Spleen (tissue), 13 donors: ENCODE results near the gene RAB19. TPM values are rescaled to one million over a fixed set of nuclear protein-coding genes. Genes with fewer than 3 reads are reported as not detected.

Source experiments
- DNase-seq: peaks from one replicate; pipeline ENCODE4 v3.0.0-alpha.2; 2020
- H3K27ac ChIP-seq, 8 donors: fragments of 200-600 bp; sonication (generic) in 7 of 8; 1 replicate in 4 of 8; 2 replicates in 4 of 8; pipeline versions ENCODE4 v1.5.0 to v1.8.0; 2016 to 2021; ENCODE audit warnings: inconsistent platforms in 4 of 8, mild to moderate bottlenecking in 4 of 8, moderate library complexity in 1 of 8
- H3K27me3 ChIP-seq, 7 donors: fragments of 200-600 bp; sonication (generic) in 6 of 7; replicated peaks in 1 of 7; 1 replicate in 4 of 7; 2 replicates in 3 of 7; pipeline versions ENCODE4 v1.5.0 to v1.8.0; 2016 to 2021; ENCODE audit warnings: inconsistent platforms in 3 of 7, mild to moderate bottlenecking in 1 of 7
- H3K36me3 ChIP-seq, 6 donors: fragments of 200-600 bp; sonication (generic) in 5 of 6; 1 replicate in 4 of 6; 2 replicates in 2 of 6; pipeline versions ENCODE4 v1.5.0 to v1.8.0; 2016 to 2021; ENCODE audit warnings: inconsistent platforms in 2 of 6
- H3K4me1 ChIP-seq, 6 donors: fragments of 200-600 bp; sonication (generic) in 5 of 6; 1 replicate in 3 of 6; 2 replicates in 3 of 6; pipeline versions ENCODE4 v1.5.0 to v1.8.0; 2016 to 2021; ENCODE audit warnings: inconsistent platforms in 3 of 6
- H3K4me3 ChIP-seq, 8 donors: fragments of 200-600 bp; sonication (generic) in 7 of 8; 1 replicate in 4 of 8; 2 replicates in 4 of 8; pipeline versions ENCODE4 v1.5.0 to v1.8.0; 2016 to 2021; ENCODE audit warnings: inconsistent platforms in 4 of 8, mild to moderate bottlenecking in 4 of 8, moderate library complexity in 2 of 8
- H3K9me3 ChIP-seq, 8 donors: fragments of 200-600 bp; sonication (generic) in 7 of 8; 1 replicate in 4 of 8; 2 replicates in 4 of 8; pipeline versions ENCODE4 v1.5.0 to v1.8.0; 2016 to 2021; ENCODE audit warnings: inconsistent platforms in 4 of 8
- POLR2A ChIP-seq, 3 donors: fragments of 450-650 bp; IDR thresholded peaks; one replicate each; pipeline ENCODE4 v1.5.1; 2017; ENCODE audit warnings: antibody characterized with exemption in 3 of 3, mild to moderate bottlenecking in 1 of 3
- POLR2AphosphoS5 ChIP-seq, 3 donors: sonication (generic); formaldehyde crosslinking; IDR thresholded peaks; one replicate each; pipeline ENCODE4 v1.5.1; 2017; ENCODE audit warnings: antibody characterized with exemption in 3 of 3
- WGBS, 5 donors: extraction: QIAGEN DNeasy Blood & Tissue Kit in 3 of 5; methylation state at CpG; one replicate each; pipeline versions ENCODE4 v1.1.5 to v1.1.7; 2013 to 2018; 5-methylcytosine and 5-hydroxymethylcytosine counted together
- intact Hi-C: fragments of 100-400 bp; cut with DNase I; formaldehyde crosslinking; loops from one replicate; pipeline ENCODE4 v1.15.0; 2023; ENCODE audit warnings: low total_unique reads
- long read RNA-seq, 2 donors: transcript quantifications; one replicate each; lab custom pipeline, GENCODE V29; 2026
- polyA plus RNA-seq, 3 donors: library from polyadenylated mRNA; stranded (reverse); fragments of 200-250 nt; gene quantifications; one replicate each; pipeline ENCODE4 v1.2.1, GENCODE V29; 2013
- total RNA-seq, 7 donors: library from RNA; depleted of rRNA in 3 of 7; stranded (reverse); fragments of >200 nt in 3 of 7; fragmentation: NEBNext Ultra II Directional in 4 of 7; extraction: Animal tissue kit (Norgen Biotek cat#: 25700) in 4 of 7; gene quantifications; one replicate each; pipeline versions ENCODE4 v1.1.0 to v1.2.1, GENCODE V29; 2016 to 2021
- TF ChIP-seq, protein P1 (sequence below), 11 experiments: fragments of 200-600 bp in 7 of 11; fragments of 450-650 bp in 4 of 11; sonication (generic) in 4 of 11; IDR thresholded peaks in 8 of 11; conservative IDR thresholded peaks in 3 of 11; 1 replicate in 7 of 11; 2 replicates in 4 of 11; pipeline versions ENCODE4 v1.4.0 to v1.8.0; 2016 to 2021; ENCODE audit warnings: antibody characterized with exemption in 11 of 11, inconsistent platforms in 4 of 11, mild to moderate bottlenecking in 1 of 11
- donor health status: healthy with polysubstance abuse.
- donor health status: DM: no; HTN: no; CAD: no; lungs with moderate emphysema.
- donor health status: DM: no; HTN: no; CAD: no.
- donor health status: Bipolar disorder and iron deficiency.
- donor health status: healthy.
- donor health status: DM: no; HTN: no; CAD: no.
- donor health status: DM: yes; HTN: yes; CAD: no.

RAB19 gene, protein sequence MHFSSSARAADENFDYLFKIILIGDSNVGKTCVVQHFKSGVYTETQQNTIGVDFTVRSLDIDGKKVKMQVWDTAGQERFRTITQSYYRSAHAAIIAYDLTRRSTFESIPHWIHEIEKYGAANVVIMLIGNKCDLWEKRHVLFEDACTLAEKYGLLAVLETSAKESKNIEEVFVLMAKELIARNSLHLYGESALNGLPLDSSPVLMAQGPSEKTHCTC
- total RNA-seq: 1 to 10 TPM; 1.0 to 4.0 (median 2.1) TPM
- polyA plus RNA-seq: not detected
- long read RNA-seq, donor 1: 0 reads
- long read RNA-seq, donor 2, partial matches to known transcripts: 0 of 1 reads
- long read RNA-seq, donor 2, other reads (novel, unspliced or antisense): 0 of 1 reads

DNA sequence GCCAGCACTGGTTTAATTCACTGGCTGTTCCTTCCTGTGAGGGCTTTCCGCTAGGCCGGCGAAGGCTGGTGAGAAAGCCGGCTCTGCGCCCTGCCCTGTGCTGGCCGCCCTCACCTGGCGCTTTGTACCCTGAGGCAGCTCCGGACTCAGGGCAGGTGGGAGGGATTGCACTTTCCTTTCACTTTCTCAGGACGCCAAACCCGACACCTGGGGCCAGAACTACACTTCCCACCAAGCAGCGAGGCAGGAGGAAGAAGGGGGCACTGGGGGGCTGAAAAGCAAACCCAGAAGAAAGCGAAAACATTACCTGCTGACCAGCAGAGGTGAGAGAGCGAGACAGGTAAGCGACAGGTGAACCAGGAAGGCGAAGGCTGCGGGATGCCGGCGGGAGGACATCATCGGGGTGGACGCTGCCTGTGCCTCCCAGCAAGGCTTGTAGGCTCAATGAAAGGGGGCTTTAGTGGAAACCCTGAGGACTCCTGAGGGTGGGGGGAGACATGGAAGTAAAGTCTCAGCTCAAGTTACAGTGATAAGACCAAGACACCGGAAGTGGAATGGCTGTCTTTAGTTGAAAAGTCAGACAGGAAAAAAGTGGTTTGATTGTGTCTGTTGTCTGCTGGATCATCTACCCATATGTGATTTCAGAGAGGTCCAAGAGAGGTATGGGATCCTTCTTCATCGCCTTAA, at the start of gene RAB19:
Gene RAB19, plus strand, starts transcription at position 181 of the 687 bp plus-strand sequence. CDS start 3,589 bp downstream, outside the sequence.
- 9 to 13% (median 11%) methylated on average over 22 of the region's 22 CpGs for WGBS, 5 donors
- DNase-seq: peak; percentile 88
- H3K27me3 ChIP-seq: peaks cover 0 to 5% (median 0%) of the 10 kb centered on the region in 7 donors

GRCh38 chr7:140358024-140358411, 45.8 kb upstream of the RAB19 start:
- Histone ChIP-seq H3K4me1 (peaks cover 0 to 23% (median 13%) of the 10 kb centered on the region in 6 donors), H3K27ac (peak overlapping the region in 3 of 8 donors; percentile 40 to 60 (median 57)), H3K36me3 (peaks cover 0 to 71% (median 34%) of the 10 kb centered on the region in 6 donors), H3K27me3 (no peaks in the 10 kb centered on the region), H3K4me3 (no peak overlapping the region), H3K9me3 (no peaks in the 10 kb centered on the region)
- TF ChIP-seq, protein P1, sequence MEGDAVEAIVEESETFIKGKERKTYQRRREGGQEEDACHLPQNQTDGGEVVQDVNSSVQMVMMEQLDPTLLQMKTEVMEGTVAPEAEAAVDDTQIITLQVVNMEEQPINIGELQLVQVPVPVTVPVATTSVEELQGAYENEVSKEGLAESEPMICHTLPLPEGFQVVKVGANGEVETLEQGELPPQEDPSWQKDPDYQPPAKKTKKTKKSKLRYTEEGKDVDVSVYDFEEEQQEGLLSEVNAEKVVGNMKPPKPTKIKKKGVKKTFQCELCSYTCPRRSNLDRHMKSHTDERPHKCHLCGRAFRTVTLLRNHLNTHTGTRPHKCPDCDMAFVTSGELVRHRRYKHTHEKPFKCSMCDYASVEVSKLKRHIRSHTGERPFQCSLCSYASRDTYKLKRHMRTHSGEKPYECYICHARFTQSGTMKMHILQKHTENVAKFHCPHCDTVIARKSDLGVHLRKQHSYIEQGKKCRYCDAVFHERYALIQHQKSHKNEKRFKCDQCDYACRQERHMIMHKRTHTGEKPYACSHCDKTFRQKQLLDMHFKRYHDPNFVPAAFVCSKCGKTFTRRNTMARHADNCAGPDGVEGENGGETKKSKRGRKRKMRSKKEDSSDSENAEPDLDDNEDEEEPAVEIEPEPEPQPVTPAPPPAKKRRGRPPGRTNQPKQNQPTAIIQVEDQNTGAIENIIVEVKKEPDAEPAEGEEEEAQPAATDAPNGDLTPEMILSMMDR (IDR thresholded peaks at IDR 0.05 in 8 of 11, conservative IDR thresholded peaks at IDR 0.05 in 3 of 11): no peak
- TF ChIP-seq POLR2A (IDR thresholded peaks at IDR 0.05) (no peak), POLR2AphosphoS5 (IDR thresholded peaks at IDR 0.05) (no peak)
- DNase-seq: no peak
- WGBS, 5 donors: 89 to 93% (median 92%) methylated on average over 3 of the region's 3 CpGs
- intact Hi-C loops: no loop called here

More for the DNA sequence above, at the start of gene RAB19:
- TF ChIP-seq POLR2A (IDR thresholded peaks at IDR 0.05): no peak
- TF ChIP-seq POLR2AphosphoS5 (IDR thresholded peaks at IDR 0.05): peak in 1 of 3 donors; percentile 59
- H3K4me3 ChIP-seq: peak within 1 kb of the TSS; percentile 16 to 74 (median 41)
- peak within 1 kb of the TSS; percentile 8 to 77 (median 66) for H3K27ac ChIP-seq
- peaks cover 0 to 19% (median 0%) of the 10 kb centered on the region in 6 donors for H3K36me3 ChIP-seq
- intact Hi-C loops: no loop called here
- H3K4me1 ChIP-seq: peaks cover 0 to 36% (median 15%) of the 10 kb centered on the region in 6 donors
- no peaks in the 10 kb centered on the region for H3K9me3 ChIP-seq

DNA sequence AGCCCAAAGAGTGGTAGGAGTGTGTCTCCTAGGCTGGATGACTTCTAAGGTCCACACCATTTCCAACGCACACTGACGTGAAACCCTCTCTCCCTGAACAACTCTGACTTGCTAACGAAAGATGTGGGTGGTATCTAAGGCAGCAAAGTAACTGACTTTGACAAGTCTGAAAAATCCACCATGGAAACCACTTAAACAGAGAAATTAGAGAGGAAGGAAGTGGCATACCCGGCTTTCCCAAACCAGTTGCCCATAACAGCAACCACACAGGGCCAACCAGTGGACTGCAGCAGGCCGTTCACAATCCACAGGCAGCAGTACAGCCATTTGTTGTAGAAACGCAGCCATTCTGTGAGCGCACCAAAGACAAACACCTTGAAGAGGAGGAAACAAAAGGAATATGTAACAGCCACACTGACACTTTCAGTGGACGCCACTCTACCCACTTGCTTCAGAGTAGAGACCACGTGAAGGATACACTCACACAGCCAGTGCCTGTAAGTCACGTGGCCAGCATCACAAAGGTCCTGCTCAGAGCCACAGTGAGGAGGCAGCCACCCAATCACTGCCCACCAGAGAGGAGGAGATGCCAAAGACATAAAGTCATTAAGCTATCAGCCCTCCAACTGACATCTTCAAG, 45.3 kb upstream of the RAB19 start:
- Histone ChIP-seq H3K4me3 (peak overlapping the region in 5 of 8 donors; percentile 4 to 57 (median 21)), H3K27ac (peak overlapping the region in 4 of 8 donors; percentile 40 to 60 (median 52)), H3K4me1 (peaks cover 0 to 23% (median 13%) of the 10 kb centered on the region in 6 donors), H3K9me3 (no peaks in the 10 kb centered on the region), H3K36me3 (peaks cover 0 to 66% (median 29%) of the 10 kb centered on the region in 6 donors), H3K27me3 (no peaks in the 10 kb centered on the region)
- DNase-seq: peak; percentile 76
- WGBS, 5 donors: 37 to 66% (median 53%) methylated on average over 10 of the region's 10 CpGs
- intact Hi-C loops: no loop called here
- no peak for TF ChIP-seq POLR2A (IDR thresholded peaks at IDR 0.05)
- TF ChIP-seq, protein P1 (IDR thresholded peaks at IDR 0.05 in 8 of 11, conservative IDR thresholded peaks at IDR 0.05 in 3 of 11): no peak
- no peak for TF ChIP-seq POLR2AphosphoS5 (IDR thresholded peaks at IDR 0.05)

- no peak for TF ChIP-seq POLR2AphosphoS5 (IDR thresholded peaks at IDR 0.05)
- TF ChIP-seq, protein P1 (IDR thresholded peaks at IDR 0.05 in 8 of 11, conservative IDR thresholded peaks at IDR 0.05 in 3 of 11): no peak
- TF ChIP-seq POLR2A (IDR thresholded peaks at IDR 0.05): no peak
- intact Hi-C loops: no loop called here
- no peak for DNase-seq
- no peak overlapping the region for H3K27ac ChIP-seq
- no peaks in the 10 kb centered on the region for H3K9me3 ChIP-seq
- WGBS, 5 donors: 77 to 90% (median 82%) methylated on average over 6 of the region's 6 CpGs
- no peak overlapping the region for H3K4me3 ChIP-seq
- no peaks in the 10 kb centered on the region for H3K27me3 ChIP-seq
- peaks cover 0 to 59% (median 14%) of the 10 kb centered on the region in 6 donors for H3K36me3 ChIP-seq
- peaks cover 0 to 23% (median 13%) of the 10 kb centered on the region in 6 donors for H3K4me1 ChIP-seq
Measured at GRCh38 chr7:140360697-140361229, 43.1 kb upstream of the RAB19 start.
